ENCODE results near the gene RBM5. TPM values are rescaled to one million over a fixed set of nuclear protein-coding genes. Genes with fewer than 3 reads are reported as not detected.
A peak's percentile ranks its signal among the peaks of the same experiment; 100 is the strongest.
"Not testable (repeated sequence)": the region's sequence is repeated elsewhere in the genome, so short reads cannot be mapped to it uniquely, and the experiment has no call there.

Gene RBM5
- total RNA-seq, 1 donor from 2014 or later = 372 TPM

GRCh38 chr3:50078091-50078490 lies 10.6 kb upstream of the RBM5 start:
- no peak for DNase-seq (ENCODE audit: low spot score)
- peaks cover under 1% of the 10 kb centered on the region for H3K36me3 ChIP-seq
- H3K9me3 Mint-ChIP-seq = no peaks in the 10 kb centered on the region
- no peaks in the 10 kb centered on the region for H4K20me1 ChIP-seq (ENCODE audit: low read depth)
- no peaks in the 10 kb centered on the region for H3K4me1 Mint-ChIP-seq
- no peak overlapping the region for H3K27ac Mint-ChIP-seq
- H3K27me3 Mint-ChIP-seq (ENCODE audit: insufficient read depth, low read depth) = no peaks in the 10 kb centered on the region
- H3K27ac ChIP-seq = no peak overlapping the region
- peaks cover 8% of the 10 kb centered on the region for H3F3A ChIP-seq (ENCODE audit: low read depth)
- no peaks in the 10 kb centered on the region for H3K79me2 ChIP-seq (ENCODE audit: low read depth)
- H3K36me3 Mint-ChIP-seq = peaks cover 19% of the 10 kb centered on the region
- no peaks in the 10 kb centered on the region for H3K4me1 ChIP-seq
- no peaks in the 10 kb centered on the region for H3K27me3 ChIP-seq
- H2AFZ ChIP-seq (replicated peaks) = no peak overlapping the region
- H3K9ac ChIP-seq = no peak overlapping the region
- H3K4me3 Mint-ChIP-seq = no peak overlapping the region
- no peak overlapping the region for H3K4me3 ChIP-seq
- H3K4me2 ChIP-seq = no peak overlapping the region
- TF ChIP-seq EZH2 (IDR thresholded peaks at IDR 0.05) (no peak), CTCF (IDR thresholded peaks at IDR 0.05) (no peak), EZH2phosphoT487 (IDR thresholded peaks at IDR 0.05) (no peak)
- H3K9me3 ChIP-seq (ENCODE audit: low read depth) = no peaks in the 10 kb centered on the region

- H3K79me2 ChIP-seq (ENCODE audit: low read depth) = no peaks in the 10 kb centered on the region
- Mint-ChIP-seq H3K27ac (no peak overlapping the region), H3K4me3 (no peak overlapping the region), H3K36me3 (peaks cover 16% of the 10 kb centered on the region), H3K9me3 (peaks cover 2% of the 10 kb centered on the region), H3K4me1 (peaks cover 2% of the 10 kb centered on the region), H3K27me3 (ENCODE audit: insufficient read depth, low read depth) (no peaks in the 10 kb centered on the region)
- peaks cover 12% of the 10 kb centered on the region for H3F3A ChIP-seq (ENCODE audit: low read depth)
- H4K20me1 ChIP-seq (ENCODE audit: low read depth) = no peaks in the 10 kb centered on the region
- H3K27ac ChIP-seq = no peak overlapping the region
- no peak overlapping the region for H2AFZ ChIP-seq (replicated peaks)
- no peak overlapping the region for H3K4me2 ChIP-seq
- no peaks in the 10 kb centered on the region for H3K36me3 ChIP-seq
- DNase-seq (ENCODE audit: low spot score) = no peak
- TF ChIP-seq EZH2phosphoT487 (IDR thresholded peaks at IDR 0.05) (no peak), EZH2 (IDR thresholded peaks at IDR 0.05) (no peak), CTCF (IDR thresholded peaks at IDR 0.05) (no peak)
- no peak overlapping the region for H3K4me3 ChIP-seq
- H3K27me3 ChIP-seq = no peaks in the 10 kb centered on the region
- no peaks in the 10 kb centered on the region for H3K9me3 ChIP-seq (ENCODE audit: low read depth)
- no peak overlapping the region for H3K9ac ChIP-seq
- H3K4me1 ChIP-seq = no peaks in the 10 kb centered on the region
Measured at GRCh38 chr3:50078622-50079021, 10.1 kb upstream of the RBM5 start.

- not testable (repeated sequence) for H3K27ac Mint-ChIP-seq; H3K27me3 ChIP-seq; DNase-seq (ENCODE audit: low spot score); H3K4me3 Mint-ChIP-seq; H3K27me3 Mint-ChIP-seq (ENCODE audit: insufficient read depth, low read depth); H3K27ac ChIP-seq; H3K36me3 ChIP-seq; H3K36me3 Mint-ChIP-seq; H3K9me3 Mint-ChIP-seq; H3K4me1 ChIP-seq; H3K4me2 ChIP-seq; H3K4me3 ChIP-seq; H3K9ac ChIP-seq; H2AFZ ChIP-seq (replicated peaks); H4K20me1 ChIP-seq (ENCODE audit: low read depth); H3K9me3 ChIP-seq (ENCODE audit: low read depth); H3K4me1 Mint-ChIP-seq
- H3K79me2 ChIP-seq (ENCODE audit: low read depth) = peaks cover 12% of the 10 kb centered on the region
- H3F3A ChIP-seq (ENCODE audit: low read depth) = peaks cover 12% of the 10 kb centered on the region
Measured at GRCh38 chr3:50084951-50085350, 3.8 kb upstream of the RBM5 start.

GRCh38 chr3:50089609-50089945 lies 858 bp downstream of the RBM5 start:
- peak; percentile 42 for DNase-seq (ENCODE audit: low spot score)
- H3K27me3 Mint-ChIP-seq (ENCODE audit: insufficient read depth, low read depth) = peaks cover 4% of the 10 kb centered on the region
- peak overlapping the region; percentile 94 for H3K27ac Mint-ChIP-seq
- Histone ChIP-seq H3K27ac (no peak overlapping the region), H3F3A (ENCODE audit: low read depth) (peaks cover 11% of the 10 kb centered on the region), H3K27me3 (no peaks in the 10 kb centered on the region), H2AFZ (replicated peaks) (peak overlapping the region; percentile 87), H3K4me2 (peak overlapping the region; percentile 96), H4K20me1 (ENCODE audit: low read depth) (peaks cover 25% of the 10 kb centered on the region), H3K4me3 (peak overlapping the region; percentile 92), H3K79me2 (ENCODE audit: low read depth) (peaks cover 54% of the 10 kb centered on the region), H3K36me3 (peaks cover 20% of the 10 kb centered on the region), H3K9ac (peak overlapping the region; percentile 96), H3K9me3 (ENCODE audit: low read depth) (no peaks in the 10 kb centered on the region), H3K4me1 (peaks cover 8% of the 10 kb centered on the region)
- H3K4me3 Mint-ChIP-seq = peak overlapping the region; percentile 99
- H3K36me3 Mint-ChIP-seq = peaks cover 32% of the 10 kb centered on the region
- peaks cover 17% of the 10 kb centered on the region for H3K4me1 Mint-ChIP-seq
- TF ChIP-seq EZH2 (IDR thresholded peaks at IDR 0.05) = no peak
- no peak for TF ChIP-seq EZH2phosphoT487 (IDR thresholded peaks at IDR 0.05)
- no peak for TF ChIP-seq CTCF (IDR thresholded peaks at IDR 0.05)
- peaks cover 7% of the 10 kb centered on the region for H3K9me3 Mint-ChIP-seq

Measured in neural progenitor cell (in vitro differentiated cells).